CD4-positive, alpha-beta T cell (primary cell): ENCODE data around the gene PCNX3. TPM values are rescaled to one million over a fixed set of nuclear protein-coding genes. Genes with fewer than 3 reads are reported as not detected.

Experiments
- ATAC-seq: fragments of 200-7000 bp; cut with Tn5 transposase; one replicate; pipeline ENCODE4 v1.10.0; 2022; ENCODE audit warnings: mild to moderate bottlenecking; ENCODE audit not compliant: poor library complexity
- CTCF ChIA-PET: fragments of 350-600 bp; sonication (Branson Sonifier 250); formaldehyde crosslinking; loops from one replicate; lab custom pipeline; 2021; ENCODE audit warnings: antibody characterized with exemption, inconsistent platforms; lab: Charles Lee
- POLR2A ChIA-PET: fragments of 350-600 bp; sonication (Branson Sonifier 250); formaldehyde crosslinking; loops from one replicate; lab custom pipeline; 2021; ENCODE audit warnings: antibody characterized with exemption, inconsistent platforms; lab: Charles Lee
- DNase-seq, 14 experiments: peaks; one replicate each; pipeline ENCODE4 v3.0.0-alpha.2; 2013 to 2020; ENCODE audit warnings: mixed read lengths in 2 of 14
- H3K27ac ChIP-seq, 2 donors: one replicate each; pipeline versions ENCODE4 v1.5.1 to v1.7.0; 2013; ENCODE audit warnings: low read length in 2 of 2, low read depth in 1 of 2, mild to moderate bottlenecking in 1 of 2
- H3K27me3 ChIP-seq, 2 experiments: 1 replicate in 1 of 2; 2 replicates in 1 of 2; pipeline versions ENCODE4 v1.6.1 to v1.7.0; 2013; ENCODE audit warnings: low read length in 2 of 2, control low read depth in 1 of 2, mild to moderate bottlenecking in 1 of 2, moderate library complexity in 1 of 2; ENCODE audit not compliant: insufficient read depth in 2 of 2, control insufficient read depth in 1 of 2
- H3K36me3 ChIP-seq: one replicate; pipeline ENCODE4 v1.6.1; 2013; ENCODE audit warnings: low read length, control low read depth; ENCODE audit not compliant: insufficient read depth
- H3K4me1 ChIP-seq: one replicate; pipeline ENCODE4 v1.6.1; 2013; ENCODE audit warnings: low read length, control low read depth; ENCODE audit not compliant: insufficient read depth
- H3K4me3 ChIP-seq: one replicate; pipeline ENCODE4 v1.5.1; 2013; ENCODE audit warnings: mild to moderate bottlenecking, low read length, moderate library complexity
- H3K9me3 ChIP-seq, 2 experiments: 1 replicate in 1 of 2; 2 replicates in 1 of 2; pipeline versions ENCODE4 v1.6.1 to v1.7.0; 2013; ENCODE audit warnings: low read length in 2 of 2, mild to moderate bottlenecking in 2 of 2, control low read depth in 1 of 2, moderate library complexity in 1 of 2; ENCODE audit not compliant: control insufficient read depth in 1 of 2, insufficient read depth in 1 of 2
- H3K27ac Mint-ChIP-seq: one replicate; pipeline ENCODE4 v1.8.0; 2020; ENCODE audit warnings: mixed read lengths
- H3K27me3 Mint-ChIP-seq: one replicate; pipeline ENCODE4 v1.8.0; 2021; ENCODE audit warnings: mixed read lengths
- H3K36me3 Mint-ChIP-seq: one replicate; pipeline ENCODE4 v1.8.0; 2021; ENCODE audit warnings: low read depth, mixed read lengths
- H3K4me1 Mint-ChIP-seq: one replicate; pipeline ENCODE4 v1.8.0; 2021; ENCODE audit warnings: low read depth, mixed read lengths
- H3K4me3 Mint-ChIP-seq: one replicate; pipeline ENCODE4 v1.8.0; 2020; ENCODE audit warnings: mild to moderate bottlenecking, mixed read lengths
- H3K9me3 Mint-ChIP-seq: one replicate; pipeline ENCODE4 v1.8.0; 2020; ENCODE audit warnings: mixed read lengths
- CTCF ChIP-seq: fragments of 200-600 bp; IDR thresholded peaks from one replicate; pipeline ENCODE4 v1.8.0; 2022; ENCODE audit warnings: antibody characterized with exemption, mild to moderate bottlenecking
- intact Hi-C, 2 experiments: fragments of 100-400 bp; cut with DNase I in 1 of 2; cut with micrococcal nuclease in 1 of 2; formaldehyde crosslinking; loops; one replicate each; pipeline versions ENCODE4 v1.15.1 to v1.9.0; 2023 to 2025; cut with DNase I, micrococcal nuclease
- total RNA-seq, 174 experiments: library from RNA in 2 of 174; stranded (reverse) in 2 of 174; gene quantifications; one replicate each; pipeline ENCODE4 v1.2.3 and lab custom pipeline; 2021 to 2026

PCNX3 gene
- total RNA-seq, 2 experiments from 2014 or later = 37.3 to 40.5 TPM

GRCh38 chr11:65617136-65617850 lies 1.7 kb downstream of the PCNX3 start:
- no peak overlapping the region for H3K27ac ChIP-seq
- peak overlapping the region; percentile 93 for H3K4me3 ChIP-seq
- no peak for ATAC-seq
- peaks cover 38% of the 10 kb centered on the region for H3K4me1 Mint-ChIP-seq
- peak overlapping the region; percentile 81 for H3K27ac Mint-ChIP-seq
- no peaks in the 10 kb centered on the region for H3K27me3 Mint-ChIP-seq
- H3K4me3 Mint-ChIP-seq = peak overlapping the region; percentile 96
- H3K36me3 ChIP-seq = peaks cover 59% of the 10 kb centered on the region
- intact Hi-C loops = loop anchor here (2.0 to 5.0 kb wide), 4 partner anchors 22 to 240 kb away; partner anchors contain the start of genes CFL1 (in 1 of the 2), KAT5 (in 1 of the 2) and SIPA1 (in 1 of the 2)
- peak in 1 of 14 experiments; percentile 42 for DNase-seq
- H3K9me3 Mint-ChIP-seq = no peaks in the 10 kb centered on the region
- POLR2A ChIA-PET = interaction anchor here (0.7 to 6.0 kb wide), 5 partner anchors 9 to 163 kb away, joined by 3 to 79 read pairs (median 50); partner anchors contain the start of genes RELA and SIPA1
- no peaks in the 10 kb centered on the region for H3K9me3 ChIP-seq
- peaks cover 66% of the 10 kb centered on the region for H3K36me3 Mint-ChIP-seq
- H3K4me1 ChIP-seq = peaks cover 48% of the 10 kb centered on the region
- TF ChIP-seq CTCF = no peak
- CTCF ChIA-PET = interaction anchor here (1.5 to 3.1 kb wide), 3 partner anchors 9 to 94 kb away, joined by 4 to 9 read pairs (median 6); partner anchors contain the start of genes KAT5 and SIPA1
- no peaks in the 10 kb centered on the region for H3K27me3 ChIP-seq

GRCh38 chr11:65617990-65618751 lies 2.6 kb downstream of the PCNX3 start:
- intact Hi-C loops = loop anchor here (2.0 to 5.0 kb wide), 4 partner anchors 21 to 239 kb away; partner anchors contain the start of genes CFL1 (in 1 of the 2), KAT5 (in 1 of the 2) and SIPA1 (in 1 of the 2)
- Mint-ChIP-seq H3K4me3 (peak overlapping the region; percentile 48), H3K9me3 (no peaks in the 10 kb centered on the region), H3K36me3 (peaks cover 72% of the 10 kb centered on the region), H3K27ac (no peak overlapping the region), H3K27me3 (no peaks in the 10 kb centered on the region), H3K4me1 (peaks cover 34% of the 10 kb centered on the region)
- Histone ChIP-seq H3K36me3 (peaks cover 57% of the 10 kb centered on the region), H3K4me1 (peaks cover 39% of the 10 kb centered on the region), H3K27me3 (no peaks in the 10 kb centered on the region), H3K9me3 (no peaks in the 10 kb centered on the region), H3K4me3 (no peak overlapping the region), H3K27ac (no peak overlapping the region)
- CTCF ChIA-PET = interaction anchor here (1.9 to 3.1 kb wide), 2 partner anchors 8 to 20 kb away, joined by 6 to 9 read pairs; partner anchors contain the start of gene SIPA1
- no peak for DNase-seq
- ATAC-seq = no peak
- POLR2A ChIA-PET = interaction anchor here (0.7 to 6.0 kb wide), 3 partner anchors 21 to 162 kb away, joined by 3 to 79 read pairs (median 50); partner anchors contain the start of genes RELA and SIPA1
- TF ChIP-seq CTCF = no peak

- H3K36me3 ChIP-seq = peaks cover 63% of the 10 kb centered on the region
- H3K4me3 ChIP-seq = no peak overlapping the region
- no peak for TF ChIP-seq CTCF
- Mint-ChIP-seq H3K4me3 (peak overlapping the region; percentile 51), H3K27me3 (no peaks in the 10 kb centered on the region), H3K4me1 (peaks cover 34% of the 10 kb centered on the region), H3K36me3 (peaks cover 72% of the 10 kb centered on the region), H3K9me3 (no peaks in the 10 kb centered on the region), H3K27ac (no peak overlapping the region)
- H3K27ac ChIP-seq = no peak overlapping the region
- DNase-seq (no peak), ATAC-seq (no peak)
- H3K4me1 ChIP-seq = peaks cover 33% of the 10 kb centered on the region
- H3K9me3 ChIP-seq = no peaks in the 10 kb centered on the region
- intact Hi-C loops = loop anchor here (5.0 kb wide), 3 partner anchors 34 to 239 kb away; partner anchors contain the start of genes CFL1 (in 1 of the 2) and KAT5 (in 1 of the 2)
- CTCF ChIA-PET = no interaction called here
- POLR2A ChIA-PET = interaction anchor here (6.0 kb wide), 1 partner anchor 20 kb away, joined by 50 read pairs; the partner anchor contains the start of gene SIPA1
- H3K27me3 ChIP-seq = no peaks in the 10 kb centered on the region
Observed at GRCh38 chr11:65618763-65619162, 3.2 kb downstream of the PCNX3 start.
